Measurements from ENCODE around the gene POLR2L.

GRCh38 chr11:821512-822371 lies 20.6 kb downstream of the POLR2L start:
- TF ChIP-seq CTCF (IDR thresholded peaks at IDR 0.05): no peak
- TF ChIP-seq POLR2A (IDR thresholded peaks at IDR 0.05): no peak
